WTC11 (cell line): Measurements from ENCODE around the gene LBH. TPM values are rescaled to one million over a fixed set of nuclear protein-coding genes. Genes with fewer than 3 reads are reported as not detected.
A peak's percentile ranks its signal among the peaks of the same experiment; 100 is the strongest.

ENCODE experiments used
- ATAC-seq: fragments of 200-7000 bp; cut with Tn5 transposase; 2 replicates; pipeline ENCODE4 v1.10.0; 2021; ENCODE audit warnings: mild to moderate bottlenecking, moderate library complexity
- CTCF ChIA-PET: fragments of 300-600 bp; sonication (Branson Sonifier 250); formaldehyde crosslinking; loops from one replicate; lab custom pipeline; 2021; ENCODE audit warnings: antibody characterized with exemption; lab: Charles Lee
- POLR2A ChIA-PET: fragments of 350-600 bp; sonication (Branson Sonifier 250); formaldehyde crosslinking; loops from one replicate; lab custom pipeline; 2021; ENCODE audit warnings: antibody characterized with exemption; lab: Charles Lee
- DNase-seq: peaks from one replicate; pipeline ENCODE4 v3.0.0; 2021; ENCODE audit warnings: low spot score
- H3K27ac Mint-ChIP-seq: 2 replicates; pipeline ENCODE4 v1.8.0; 2021; ENCODE audit warnings: mixed read lengths
- H3K27me3 Mint-ChIP-seq: 2 replicates; pipeline ENCODE4 v1.8.0; 2021; ENCODE audit warnings: low read depth, mild to moderate bottlenecking, moderate library complexity, mixed read lengths
- H3K36me3 Mint-ChIP-seq: 2 replicates; pipeline ENCODE4 v1.8.0; 2021; ENCODE audit warnings: mixed read lengths
- H3K4me1 Mint-ChIP-seq: 2 replicates; pipeline ENCODE4 v1.8.0; 2022; ENCODE audit warnings: mixed read lengths
- H3K4me3 Mint-ChIP-seq: 2 replicates; pipeline ENCODE4 v1.8.0; 2021; ENCODE audit warnings: mild to moderate bottlenecking, moderate library complexity, mixed read lengths
- H3K9me3 Mint-ChIP-seq: 2 replicates; pipeline ENCODE4 v1.8.0; 2021; ENCODE audit warnings: mixed read lengths
- ATF1 ChIP-seq: sonication (generic); formaldehyde crosslinking; IDR thresholded peaks from 2 replicates; pipeline ENCODE4 v1.8.1; 2023; ENCODE audit warnings: mild to moderate bottlenecking, moderate library complexity, missing genetic modification reagents
- ESRRA ChIP-seq: sonication (generic); formaldehyde crosslinking; IDR thresholded peaks from 2 replicates; pipeline ENCODE4 v1.8.1; 2022; ENCODE audit warnings: mild to moderate bottlenecking, missing genetic modification reagents, borderline replicate concordance
- FOXK1 ChIP-seq: sonication (generic); formaldehyde crosslinking; IDR thresholded peaks from 2 replicates; pipeline ENCODE4 v1.8.0; 2022; ENCODE audit warnings: mild to moderate bottlenecking, moderate library complexity, missing genetic modification reagents
- GRHL2 ChIP-seq: fragments of 250-450 bp; sonication (Bioruptor Pico); IDR thresholded peaks from 2 replicates; pipeline ENCODE4 v1.8.0; 2022; ENCODE audit warnings: mild to moderate bottlenecking, moderate library complexity; ENCODE audit not compliant: insufficient replicate concordance, severe bottlenecking
- KAT7 ChIP-seq: sonication (generic); formaldehyde crosslinking; IDR thresholded peaks from 2 replicates; pipeline ENCODE4 v1.8.1; 2023; ENCODE audit warnings: missing genetic modification reagents, mild to moderate bottlenecking, borderline replicate concordance
- NR1H2 ChIP-seq: sonication (generic); formaldehyde crosslinking; IDR thresholded peaks from 2 replicates; pipeline ENCODE4 v1.9.0; 2021; ENCODE audit warnings: mild to moderate bottlenecking, moderate library complexity, missing genetic modification reagents
- RELA ChIP-seq: sonication (generic); formaldehyde crosslinking; IDR thresholded peaks from 2 replicates; pipeline ENCODE4 v1.8.1; 2022; ENCODE audit warnings: missing genetic modification reagents, mild to moderate bottlenecking, borderline replicate concordance
- SMAD4 ChIP-seq: sonication (generic); formaldehyde crosslinking; IDR thresholded peaks from 2 replicates; pipeline ENCODE4 v1.8.0; 2022; ENCODE audit warnings: mild to moderate bottlenecking, missing genetic modification reagents
- ZNF121 ChIP-seq: sonication (generic); formaldehyde crosslinking; IDR thresholded peaks from 2 replicates; pipeline ENCODE4 v1.8.0; 2023; ENCODE audit warnings: missing genetic modification reagents
- ZNF263 ChIP-seq: sonication (generic); formaldehyde crosslinking; IDR thresholded peaks from 2 replicates; pipeline ENCODE4 v1.8.1; 2022; ENCODE audit warnings: low read depth, mild to moderate bottlenecking, moderate library complexity, missing genetic modification reagents
- ZNF671 ChIP-seq: fragments of 250-450 bp; sonication (Bioruptor Pico); IDR thresholded peaks from 2 replicates; pipeline ENCODE4 v1.8.0; 2021; ENCODE audit warnings: mild to moderate bottlenecking
- total RNA-seq: library from RNA; stranded (reverse); gene quantifications from 3 replicates; pipeline ENCODE4 v1.2.3, GENCODE V29; 2021
- TF ChIP-seq, protein P1 (sequence below): sonication (generic); formaldehyde crosslinking; IDR thresholded peaks from 2 replicates; pipeline ENCODE4 v1.8.1; 2023; ENCODE audit warnings: mild to moderate bottlenecking, missing genetic modification reagents
- TF ChIP-seq, protein P2 (sequence below): fragments of 250-450 bp; sonication (Bioruptor Pico); IDR thresholded peaks from 2 replicates; pipeline ENCODE4 v2.1.2; 2022; ENCODE audit warnings: mild to moderate bottlenecking, moderate library complexity
- TF ChIP-seq, protein P3 (sequence below): sonication (generic); formaldehyde crosslinking; IDR thresholded peaks from 2 replicates; pipeline ENCODE4 v1.8.1; 2022; ENCODE audit warnings: mild to moderate bottlenecking, missing genetic modification reagents, moderate library complexity, borderline replicate concordance
- TF ChIP-seq, protein P4 (sequence below): sonication (generic); formaldehyde crosslinking; IDR thresholded peaks from 2 replicates; pipeline ENCODE4 v1.8.1; 2022; ENCODE audit warnings: mild to moderate bottlenecking, moderate library complexity, missing genetic modification reagents
- TF ChIP-seq, protein P5 (sequence below): sonication (generic); formaldehyde crosslinking; IDR thresholded peaks from 2 replicates; pipeline ENCODE4 v1.8.0; 2023; ENCODE audit warnings: missing genetic modification reagents
- TF ChIP-seq, protein P6 (sequence below): fragments of 250-450 bp; sonication (Bioruptor Pico); conservative IDR thresholded peaks from 2 replicates; pipeline ENCODE4 v1.9.0; 2021; ENCODE audit warnings: mild to moderate bottlenecking
- TF ChIP-seq, protein P7 (sequence below): sonication (generic); formaldehyde crosslinking; IDR thresholded peaks from 2 replicates; pipeline ENCODE4 v1.8.0; 2022; ENCODE audit warnings: missing genetic modification reagents

The LBH gene
- total RNA-seq, 1 experiment from 2014 or later, result 47.3 TPM

DNA sequence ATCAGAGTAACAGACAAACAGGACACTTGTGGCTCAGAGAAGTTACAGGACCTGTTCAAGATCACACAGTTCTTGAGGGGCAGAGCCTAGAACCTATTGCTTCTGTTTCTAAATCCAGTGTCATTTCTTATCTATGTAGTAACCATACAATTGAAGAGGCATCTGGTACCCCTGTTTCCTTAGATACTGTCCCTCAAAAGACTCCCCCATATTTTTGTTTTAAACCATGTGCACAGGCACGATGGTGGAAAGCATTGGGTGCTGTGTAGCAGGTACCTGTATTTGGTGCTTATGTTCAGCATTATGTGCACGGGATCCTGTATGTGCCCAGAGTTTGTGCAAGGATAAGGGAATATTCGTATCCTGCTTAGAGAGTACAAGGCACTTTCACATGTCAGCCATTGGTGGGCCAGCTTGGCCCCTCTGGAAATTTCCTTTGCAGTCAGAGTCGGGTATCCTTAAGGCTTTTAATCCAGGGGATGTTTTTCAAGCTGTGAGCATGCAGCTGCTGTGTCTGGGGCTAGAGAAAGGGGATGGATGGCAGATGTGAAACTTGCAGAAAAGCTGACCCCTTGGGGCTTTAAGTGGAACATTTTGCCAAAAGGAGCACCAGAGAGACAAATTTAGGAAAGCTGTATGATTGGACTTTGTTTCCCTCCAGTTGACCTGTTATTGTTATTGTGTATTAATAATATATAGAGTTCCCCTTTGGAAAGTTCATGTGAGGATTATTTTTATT is 2.1 kb downstream of the LBH start (continued):
- TF ChIP-seq, protein P1, sequence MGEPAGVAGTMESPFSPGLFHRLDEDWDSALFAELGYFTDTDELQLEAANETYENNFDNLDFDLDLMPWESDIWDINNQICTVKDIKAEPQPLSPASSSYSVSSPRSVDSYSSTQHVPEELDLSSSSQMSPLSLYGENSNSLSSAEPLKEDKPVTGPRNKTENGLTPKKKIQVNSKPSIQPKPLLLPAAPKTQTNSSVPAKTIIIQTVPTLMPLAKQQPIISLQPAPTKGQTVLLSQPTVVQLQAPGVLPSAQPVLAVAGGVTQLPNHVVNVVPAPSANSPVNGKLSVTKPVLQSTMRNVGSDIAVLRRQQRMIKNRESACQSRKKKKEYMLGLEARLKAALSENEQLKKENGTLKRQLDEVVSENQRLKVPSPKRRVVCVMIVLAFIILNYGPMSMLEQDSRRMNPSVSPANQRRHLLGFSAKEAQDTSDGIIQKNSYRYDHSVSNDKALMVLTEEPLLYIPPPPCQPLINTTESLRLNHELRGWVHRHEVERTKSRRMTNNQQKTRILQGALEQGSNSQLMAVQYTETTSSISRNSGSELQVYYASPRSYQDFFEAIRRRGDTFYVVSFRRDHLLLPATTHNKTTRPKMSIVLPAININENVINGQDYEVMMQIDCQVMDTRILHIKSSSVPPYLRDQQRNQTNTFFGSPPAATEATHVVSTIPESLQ (CRISPR knock-in tag), result no peak
- no peak for TF ChIP-seq ZNF671

DNA sequence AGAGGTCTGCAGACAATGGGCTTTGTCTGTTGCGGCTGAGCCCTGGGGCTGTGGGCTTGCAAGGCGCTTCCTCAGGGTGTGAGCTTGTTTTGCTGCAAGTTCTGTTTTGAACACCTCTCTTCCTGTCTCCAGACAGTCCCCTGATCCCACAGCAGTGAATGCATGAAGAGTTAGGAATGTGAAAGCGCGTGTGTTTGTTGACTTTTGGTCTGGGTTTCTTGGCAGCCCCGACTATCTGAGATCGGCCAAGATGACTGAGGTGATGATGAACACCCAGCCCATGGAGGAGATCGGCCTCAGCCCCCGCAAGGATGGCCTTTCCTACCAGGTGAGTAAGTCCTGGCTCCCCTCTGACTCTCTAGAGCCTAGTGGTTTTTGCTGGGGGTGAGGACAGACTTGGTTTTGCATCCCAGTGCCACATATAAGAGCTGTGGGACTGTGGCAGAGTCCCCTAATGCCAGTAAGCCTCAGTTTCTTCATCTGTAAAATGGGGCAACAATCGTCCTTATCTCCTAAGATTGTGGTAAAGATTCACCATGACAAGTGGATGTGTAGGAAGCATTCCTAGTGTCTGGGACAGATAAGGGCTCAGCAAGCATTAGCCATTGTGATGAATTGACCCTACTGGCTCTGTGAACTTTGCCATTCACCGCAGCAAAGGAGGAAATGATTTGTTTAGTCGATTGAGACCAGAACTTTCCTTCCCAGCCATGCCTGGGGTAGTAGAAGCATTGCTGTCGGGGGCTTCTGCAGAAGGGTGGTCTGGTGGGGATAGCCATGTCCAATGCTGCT is 3.0 kb downstream of the LBH start:
- H3K27me3 Mint-ChIP-seq, result peaks cover 23% of the 10 kb centered on the region
- no peaks in the 10 kb centered on the region for H3K9me3 Mint-ChIP-seq
- DNase-seq (no peak), ATAC-seq (no peak)
- ChIA-PET POLR2A (no interaction called here), CTCF (interaction anchor here (0.6 to 2.4 kb wide), 5 partner anchors 10 to 477 kb away, joined by 3 to 16 read pairs (median 4); no protein-coding TSS in a partner anchor)
- H3K27ac Mint-ChIP-seq, result peak overlapping the region; percentile 79; the same call in 1 of the 2 replicates
- H3K4me3 Mint-ChIP-seq, result peak overlapping the region; percentile 25
- TF ChIP-seq, protein P2, sequence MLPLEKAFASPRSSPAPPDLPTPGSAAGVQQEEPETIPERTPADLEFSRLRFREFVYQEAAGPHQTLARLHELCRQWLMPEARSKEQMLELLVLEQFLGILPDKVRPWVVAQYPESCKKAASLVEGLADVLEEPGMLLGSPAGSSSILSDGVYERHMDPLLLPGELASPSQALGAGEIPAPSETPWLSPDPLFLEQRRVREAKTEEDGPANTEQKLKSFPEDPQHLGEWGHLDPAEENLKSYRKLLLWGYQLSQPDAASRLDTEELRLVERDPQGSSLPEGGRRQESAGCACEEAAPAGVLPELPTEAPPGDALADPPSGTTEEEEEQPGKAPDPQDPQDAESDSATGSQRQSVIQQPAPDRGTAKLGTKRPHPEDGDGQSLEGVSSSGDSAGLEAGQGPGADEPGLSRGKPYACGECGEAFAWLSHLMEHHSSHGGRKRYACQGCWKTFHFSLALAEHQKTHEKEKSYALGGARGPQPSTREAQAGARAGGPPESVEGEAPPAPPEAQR (CRISPR knock-in tag), result no peak
- TF ChIP-seq RELA (no peak), GRHL2 (CRISPR knock-in tag) (no peak)
- H3K4me1 Mint-ChIP-seq, result peaks cover 47% of the 10 kb centered on the region
- peaks cover 16% of the 10 kb centered on the region for H3K36me3 Mint-ChIP-seq

DNA sequence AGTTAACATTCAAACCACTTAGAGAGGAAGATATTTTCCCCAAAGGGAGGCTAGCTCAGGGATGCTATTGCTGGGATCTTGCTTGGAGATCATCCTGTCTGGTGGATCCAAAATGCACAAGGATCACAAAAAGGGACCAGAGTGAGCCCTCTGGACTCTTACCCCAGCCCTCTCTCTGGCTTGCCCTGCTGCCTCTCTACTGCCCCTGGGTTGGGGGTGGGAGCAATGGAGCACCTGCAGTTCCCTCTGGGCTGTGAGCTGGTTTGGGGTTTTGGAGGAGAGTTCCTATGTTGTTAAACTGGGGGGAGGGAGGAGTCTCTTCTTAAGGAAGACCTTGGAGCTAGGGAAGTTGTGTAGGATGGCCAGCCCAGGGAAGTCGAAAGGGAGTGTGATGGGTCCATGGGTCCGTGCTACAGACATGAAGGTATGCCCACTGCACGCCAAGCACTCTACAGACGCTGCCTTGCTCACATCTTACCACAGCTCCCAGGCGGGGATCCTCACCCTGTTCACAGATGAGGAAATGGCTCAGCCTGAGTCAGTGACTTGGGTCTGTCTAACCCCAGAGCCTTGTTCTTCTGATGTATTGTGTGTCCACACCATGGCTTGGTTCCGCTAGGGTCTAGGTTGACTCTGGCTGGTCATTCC is 3.8 kb downstream of the LBH start:
- Mint-ChIP-seq H3K36me3 (peaks cover 19% of the 10 kb centered on the region), H3K4me3 (no peak overlapping the region), H3K27me3 (peaks cover 16% of the 10 kb centered on the region), H3K27ac (no peak overlapping the region), H3K9me3 (no peaks in the 10 kb centered on the region), H3K4me1 (peaks cover 47% of the 10 kb centered on the region)
- POLR2A ChIA-PET, result no interaction called here
- no peak for DNase-seq
- no peak for ATAC-seq
- CTCF ChIA-PET, result interaction anchor here (1.6 kb wide), 1 partner anchor 10 kb away, joined by 3 read pairs; no protein-coding TSS in a partner anchor
- TF ChIP-seq FOXK1 (CRISPR knock-in tag) (no peak), ESRRA (CRISPR knock-in tag) (no peak), ATF1 (no peak), ZNF263 (CRISPR knock-in tag) (no peak), SMAD4 (CRISPR knock-in tag) (no peak), KAT7 (no peak), NR1H2 (CRISPR knock-in tag) (no peak), ZNF121 (CRISPR knock-in tag) (no peak)
- TF ChIP-seq, protein P3, sequence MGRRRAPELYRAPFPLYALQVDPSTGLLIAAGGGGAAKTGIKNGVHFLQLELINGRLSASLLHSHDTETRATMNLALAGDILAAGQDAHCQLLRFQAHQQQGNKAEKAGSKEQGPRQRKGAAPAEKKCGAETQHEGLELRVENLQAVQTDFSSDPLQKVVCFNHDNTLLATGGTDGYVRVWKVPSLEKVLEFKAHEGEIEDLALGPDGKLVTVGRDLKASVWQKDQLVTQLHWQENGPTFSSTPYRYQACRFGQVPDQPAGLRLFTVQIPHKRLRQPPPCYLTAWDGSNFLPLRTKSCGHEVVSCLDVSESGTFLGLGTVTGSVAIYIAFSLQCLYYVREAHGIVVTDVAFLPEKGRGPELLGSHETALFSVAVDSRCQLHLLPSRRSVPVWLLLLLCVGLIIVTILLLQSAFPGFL (CRISPR knock-in tag), result no peak
- TF ChIP-seq, protein P4, sequence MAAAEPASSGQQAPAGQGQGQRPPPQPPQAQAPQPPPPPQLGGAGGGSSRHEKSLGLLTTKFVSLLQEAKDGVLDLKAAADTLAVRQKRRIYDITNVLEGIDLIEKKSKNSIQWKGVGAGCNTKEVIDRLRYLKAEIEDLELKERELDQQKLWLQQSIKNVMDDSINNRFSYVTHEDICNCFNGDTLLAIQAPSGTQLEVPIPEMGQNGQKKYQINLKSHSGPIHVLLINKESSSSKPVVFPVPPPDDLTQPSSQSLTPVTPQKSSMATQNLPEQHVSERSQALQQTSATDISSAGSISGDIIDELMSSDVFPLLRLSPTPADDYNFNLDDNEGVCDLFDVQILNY, result no peak
- TF ChIP-seq, protein P5, sequence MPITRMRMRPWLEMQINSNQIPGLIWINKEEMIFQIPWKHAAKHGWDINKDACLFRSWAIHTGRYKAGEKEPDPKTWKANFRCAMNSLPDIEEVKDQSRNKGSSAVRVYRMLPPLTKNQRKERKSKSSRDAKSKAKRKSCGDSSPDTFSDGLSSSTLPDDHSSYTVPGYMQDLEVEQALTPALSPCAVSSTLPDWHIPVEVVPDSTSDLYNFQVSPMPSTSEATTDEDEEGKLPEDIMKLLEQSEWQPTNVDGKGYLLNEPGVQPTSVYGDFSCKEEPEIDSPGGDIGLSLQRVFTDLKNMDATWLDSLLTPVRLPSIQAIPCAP, result no peak
- TF ChIP-seq, protein P6, sequence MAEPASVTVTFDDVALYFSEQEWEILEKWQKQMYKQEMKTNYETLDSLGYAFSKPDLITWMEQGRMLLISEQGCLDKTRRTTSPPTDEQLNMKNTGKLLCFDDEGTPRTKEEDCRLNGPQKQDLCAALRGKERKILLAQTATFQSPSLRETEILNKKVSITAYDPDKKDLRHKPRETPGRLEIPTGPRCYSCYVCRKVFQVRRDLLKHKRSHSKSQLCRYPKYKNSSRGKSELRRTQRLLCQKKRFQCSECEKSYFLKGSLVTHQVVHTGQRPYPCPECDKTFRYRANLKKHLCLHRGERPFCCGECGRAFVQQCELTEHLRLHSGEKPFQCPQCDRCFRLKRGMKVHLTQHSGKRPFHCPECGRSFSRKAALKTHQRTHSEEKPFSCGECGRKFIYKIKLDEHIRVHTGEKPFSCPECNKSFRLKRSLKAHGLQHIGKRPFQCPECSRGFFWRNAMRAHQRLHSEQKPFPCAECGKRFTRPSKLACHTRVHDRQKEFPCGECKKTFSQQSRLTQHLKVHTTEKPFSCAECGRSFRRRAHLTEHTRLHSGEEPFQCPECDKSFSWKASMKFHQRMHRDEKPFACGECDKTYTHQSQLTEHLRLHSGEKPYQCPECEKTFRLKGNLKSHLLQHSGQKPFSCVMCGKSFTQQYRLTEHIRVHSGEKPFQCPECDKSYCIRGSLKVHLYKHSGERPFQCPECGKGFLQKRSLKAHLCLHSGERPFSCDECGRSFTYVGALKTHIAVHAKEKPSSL, result no peak
- TF ChIP-seq, protein P7, sequence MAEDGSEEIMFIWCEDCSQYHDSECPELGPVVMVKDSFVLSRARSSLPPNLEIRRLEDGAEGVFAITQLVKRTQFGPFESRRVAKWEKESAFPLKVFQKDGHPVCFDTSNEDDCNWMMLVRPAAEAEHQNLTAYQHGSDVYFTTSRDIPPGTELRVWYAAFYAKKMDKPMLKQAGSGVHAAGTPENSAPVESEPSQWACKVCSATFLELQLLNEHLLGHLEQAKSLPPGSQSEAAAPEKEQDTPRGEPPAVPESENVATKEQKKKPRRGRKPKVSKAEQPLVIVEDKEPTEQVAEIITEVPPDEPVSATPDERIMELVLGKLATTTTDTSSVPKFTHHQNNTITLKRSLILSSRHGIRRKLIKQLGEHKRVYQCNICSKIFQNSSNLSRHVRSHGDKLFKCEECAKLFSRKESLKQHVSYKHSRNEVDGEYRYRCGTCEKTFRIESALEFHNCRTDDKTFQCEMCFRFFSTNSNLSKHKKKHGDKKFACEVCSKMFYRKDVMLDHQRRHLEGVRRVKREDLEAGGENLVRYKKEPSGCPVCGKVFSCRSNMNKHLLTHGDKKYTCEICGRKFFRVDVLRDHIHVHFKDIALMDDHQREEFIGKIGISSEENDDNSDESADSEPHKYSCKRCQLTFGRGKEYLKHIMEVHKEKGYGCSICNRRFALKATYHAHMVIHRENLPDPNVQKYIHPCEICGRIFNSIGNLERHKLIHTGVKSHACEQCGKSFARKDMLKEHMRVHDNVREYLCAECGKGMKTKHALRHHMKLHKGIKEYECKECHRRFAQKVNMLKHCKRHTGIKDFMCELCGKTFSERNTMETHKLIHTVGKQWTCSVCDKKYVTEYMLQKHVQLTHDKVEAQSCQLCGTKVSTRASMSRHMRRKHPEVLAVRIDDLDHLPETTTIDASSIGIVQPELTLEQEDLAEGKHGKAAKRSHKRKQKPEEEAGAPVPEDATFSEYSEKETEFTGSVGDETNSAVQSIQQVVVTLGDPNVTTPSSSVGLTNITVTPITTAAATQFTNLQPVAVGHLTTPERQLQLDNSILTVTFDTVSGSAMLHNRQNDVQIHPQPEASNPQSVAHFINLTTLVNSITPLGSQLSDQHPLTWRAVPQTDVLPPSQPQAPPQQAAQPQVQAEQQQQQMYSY (CRISPR knock-in tag), result no peak
